ENCODE measurements around the gene CEND1. TPM values are rescaled to one million over a fixed set of nuclear protein-coding genes. Genes with fewer than 3 reads are reported as not detected.
A peak's percentile ranks its signal among the peaks of the same experiment; 100 is the strongest.

Gene CEND1
- total RNA-seq, 1 experiment from 2014 or later = not detected

- in situ Hi-C loops (cut with HindIII; ENCODE audit: low pct_unique_long_range_greater_than_20kb, low sequenced_read_pairs) = no loop called here
These were observed 643 bp downstream of the CEND1 start for GRCh38 chr11:788953-789940.

GRCh38 chr11:788009-788640 is 1.8 kb downstream of the CEND1 start:
- DNase-seq (ENCODE audit: low read depth) = no peak
- in situ Hi-C loops (cut with HindIII; ENCODE audit: low pct_unique_long_range_greater_than_20kb, low sequenced_read_pairs) = no loop called here

More at GRCh38 chr11:788953-789940, 643 bp downstream of the CEND1 start:
- DNase-seq (ENCODE audit: low read depth) = no peak

- in situ Hi-C loops (cut with HindIII; ENCODE audit: low pct_unique_long_range_greater_than_20kb, low sequenced_read_pairs) = no loop called here
These were observed 2.7 kb downstream of the CEND1 start for GRCh38 chr11:787084-787675.

GRCh38 chr11:786235-787083 is 3.4 kb downstream of the CEND1 start:
- DNase-seq (ENCODE audit: low read depth) = no peak
- in situ Hi-C loops (cut with HindIII; ENCODE audit: low pct_unique_long_range_greater_than_20kb, low sequenced_read_pairs) = no loop called here

More at GRCh38 chr11:787084-787675, 2.7 kb downstream of the CEND1 start:
- DNase-seq (ENCODE audit: low read depth) = no peak

- DNase-seq (ENCODE audit: low read depth) = no peak
- in situ Hi-C loops (cut with HindIII; ENCODE audit: low pct_unique_long_range_greater_than_20kb, low sequenced_read_pairs) = no loop called here
These were observed 6.3 kb downstream of the CEND1 start for GRCh38 chr11:783581-784015.

- in situ Hi-C loops (cut with HindIII; ENCODE audit: low pct_unique_long_range_greater_than_20kb, low sequenced_read_pairs) = no loop called here
- DNase-seq (ENCODE audit: low read depth) = no peak
These were observed 7.4 kb downstream of the CEND1 start for GRCh38 chr11:782264-783174.

GRCh38 chr11:779955-780532 is 9.8 kb downstream of the CEND1 start:
- in situ Hi-C loops (cut with HindIII; ENCODE audit: low pct_unique_long_range_greater_than_20kb, low sequenced_read_pairs) = no loop called here
- DNase-seq (ENCODE audit: low read depth) = no peak

GRCh38 chr11:778976-779954 is 10.6 kb downstream of the CEND1 start:
- no peak for DNase-seq (ENCODE audit: low read depth)
- in situ Hi-C loops (cut with HindIII; ENCODE audit: low pct_unique_long_range_greater_than_20kb, low sequenced_read_pairs) = no loop called here

- DNase-seq (ENCODE audit: low read depth) = peak; percentile 66
- in situ Hi-C loops (cut with HindIII; ENCODE audit: low pct_unique_long_range_greater_than_20kb, low sequenced_read_pairs) = no loop called here
These were observed 12.3 kb downstream of the CEND1 start, which contains the start of gene GATD1 for GRCh38 chr11:777288-778255. Gene GATD1, minus strand, starts transcription at chr11:777487. Its CDS starts 25 bp downstream, at chr11:777462.

- peak; percentile 15 for DNase-seq (ENCODE audit: low read depth)
- in situ Hi-C loops (cut with HindIII; ENCODE audit: low pct_unique_long_range_greater_than_20kb, low sequenced_read_pairs) = no loop called here
These were observed 13.2 kb downstream of the CEND1 start for GRCh38 chr11:776561-777287.

- in situ Hi-C loops (cut with HindIII; ENCODE audit: low pct_unique_long_range_greater_than_20kb, low sequenced_read_pairs) = no loop called here
These were observed 13.7 kb downstream of the CEND1 start for GRCh38 chr11:776263-776560.

GRCh38 chr11:774873-775592 is 14.9 kb downstream of the CEND1 start:
- in situ Hi-C loops (cut with HindIII; ENCODE audit: low pct_unique_long_range_greater_than_20kb, low sequenced_read_pairs) = no loop called here
- no peak for DNase-seq (ENCODE audit: low read depth)

More at GRCh38 chr11:776263-776560, 13.7 kb downstream of the CEND1 start:
- no peak for DNase-seq (ENCODE audit: low read depth)

- in situ Hi-C loops (cut with HindIII; ENCODE audit: low pct_unique_long_range_greater_than_20kb, low sequenced_read_pairs) = no loop called here
- DNase-seq (ENCODE audit: low read depth) = no peak
These were observed 16.1 kb downstream of the CEND1 start for GRCh38 chr11:773830-774229.

- in situ Hi-C loops (cut with HindIII; ENCODE audit: low pct_unique_long_range_greater_than_20kb, low sequenced_read_pairs) = no loop called here
- DNase-seq (ENCODE audit: low read depth) = no peak
These were observed 16.5 kb downstream of the CEND1 start for GRCh38 chr11:773425-773824.

Data from Caki2 (cell line).